Suprapubic skin (tissue), 3 donors: ENCODE data around the gene BTG4.

Experiments
- CTCF ChIP-seq, 2 donors: fragments of 200-600 bp in 1 of 2; fragments of 450-650 bp in 1 of 2; sonication (generic) in 1 of 2; IDR thresholded peaks; one replicate each; pipeline ENCODE4 v1.5.1; 2016 to 2019; ENCODE audit warnings: antibody characterized with exemption in 2 of 2, mild to moderate bottlenecking in 1 of 2, moderate library complexity in 1 of 2
- EP300 ChIP-seq: sonication (generic); formaldehyde crosslinking; IDR thresholded peaks from one replicate; pipeline ENCODE4 v1.6.1; 2017; ENCODE audit warnings: antibody characterized with exemption

- TF ChIP-seq CTCF (IDR thresholded peaks at IDR 0.05) (no peak), EP300 (no peak)
These were observed 2.2 kb upstream of the BTG4 start, which contains the start of gene HOATZ for GRCh38 chr11:111514216-111515031.
